ENCODE data around the gene ARL10.

Gene ARL10

DNA sequence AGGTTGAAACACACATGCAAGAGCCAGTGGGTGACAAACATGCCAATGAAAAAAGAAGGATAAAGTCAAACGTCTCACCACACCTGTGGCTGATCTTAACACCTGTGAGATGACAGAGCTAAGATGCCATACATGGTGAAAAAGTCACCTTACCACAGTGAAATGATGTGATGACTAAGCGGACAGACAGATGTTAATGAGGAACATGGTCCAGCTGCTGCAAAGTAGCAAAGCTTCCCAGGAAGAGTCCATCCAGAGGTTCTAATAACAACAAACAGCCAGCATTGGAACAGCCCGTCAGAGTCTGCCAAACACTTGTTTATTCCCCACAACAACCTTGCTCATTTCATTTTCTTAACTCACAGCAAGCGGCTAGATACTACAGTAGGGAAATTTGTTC is 5.6 kb upstream of the ARL10 start:
- peaks cover 9% of the 10 kb centered on the region for H3F3A ChIP-seq (ENCODE audit: control insufficient read depth, insufficient read depth)
- TF ChIP-seq, protein P1, sequence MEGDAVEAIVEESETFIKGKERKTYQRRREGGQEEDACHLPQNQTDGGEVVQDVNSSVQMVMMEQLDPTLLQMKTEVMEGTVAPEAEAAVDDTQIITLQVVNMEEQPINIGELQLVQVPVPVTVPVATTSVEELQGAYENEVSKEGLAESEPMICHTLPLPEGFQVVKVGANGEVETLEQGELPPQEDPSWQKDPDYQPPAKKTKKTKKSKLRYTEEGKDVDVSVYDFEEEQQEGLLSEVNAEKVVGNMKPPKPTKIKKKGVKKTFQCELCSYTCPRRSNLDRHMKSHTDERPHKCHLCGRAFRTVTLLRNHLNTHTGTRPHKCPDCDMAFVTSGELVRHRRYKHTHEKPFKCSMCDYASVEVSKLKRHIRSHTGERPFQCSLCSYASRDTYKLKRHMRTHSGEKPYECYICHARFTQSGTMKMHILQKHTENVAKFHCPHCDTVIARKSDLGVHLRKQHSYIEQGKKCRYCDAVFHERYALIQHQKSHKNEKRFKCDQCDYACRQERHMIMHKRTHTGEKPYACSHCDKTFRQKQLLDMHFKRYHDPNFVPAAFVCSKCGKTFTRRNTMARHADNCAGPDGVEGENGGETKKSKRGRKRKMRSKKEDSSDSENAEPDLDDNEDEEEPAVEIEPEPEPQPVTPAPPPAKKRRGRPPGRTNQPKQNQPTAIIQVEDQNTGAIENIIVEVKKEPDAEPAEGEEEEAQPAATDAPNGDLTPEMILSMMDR (IDR thresholded peaks at IDR 0.05; ENCODE audit: low read depth, low read length, poor library complexity, severe bottlenecking): no peak
- TF ChIP-seq EZH2phosphoT487 (IDR thresholded peaks at IDR 0.05; ENCODE audit: borderline replicate concordance, low read length): no peak
- peak overlapping the region; percentile 11 for H3K4me3 ChIP-seq (ENCODE audit: low read length)
- H3K4me2 ChIP-seq (ENCODE audit: low read length): peak overlapping the region; percentile 86
- 0 out of 2 replicates have a peak, but pooled peaks cover under 1% of the 10 kb centered on the region for H3K27me3 ChIP-seq (ENCODE audit: control insufficient read depth, low read length)
- H3K9me2 ChIP-seq (replicated peaks; ENCODE audit: control insufficient read depth, low read length): no peaks in the 10 kb centered on the region
- peaks cover 61% of the 10 kb centered on the region for H3K79me2 ChIP-seq (ENCODE audit: control insufficient read depth, low read length)
- H3K27ac ChIP-seq (ENCODE audit: low read depth, low read length): no peak overlapping the region
- peaks cover 39% of the 10 kb centered on the region for H3K36me3 ChIP-seq (ENCODE audit: control insufficient read depth, low read length)
- H3K9me3 ChIP-seq (ENCODE audit: control insufficient read depth, insufficient read depth, low read length): no peaks in the 10 kb centered on the region
- peaks cover 7% of the 10 kb centered on the region; the same call in 1 of the 2 replicates for H4K20me1 ChIP-seq (ENCODE audit: control insufficient read depth, insufficient read depth, low read depth, low read length)
- peaks cover 22% of the 10 kb centered on the region for H3K4me1 ChIP-seq (ENCODE audit: control insufficient read depth, low read length)

DNA sequence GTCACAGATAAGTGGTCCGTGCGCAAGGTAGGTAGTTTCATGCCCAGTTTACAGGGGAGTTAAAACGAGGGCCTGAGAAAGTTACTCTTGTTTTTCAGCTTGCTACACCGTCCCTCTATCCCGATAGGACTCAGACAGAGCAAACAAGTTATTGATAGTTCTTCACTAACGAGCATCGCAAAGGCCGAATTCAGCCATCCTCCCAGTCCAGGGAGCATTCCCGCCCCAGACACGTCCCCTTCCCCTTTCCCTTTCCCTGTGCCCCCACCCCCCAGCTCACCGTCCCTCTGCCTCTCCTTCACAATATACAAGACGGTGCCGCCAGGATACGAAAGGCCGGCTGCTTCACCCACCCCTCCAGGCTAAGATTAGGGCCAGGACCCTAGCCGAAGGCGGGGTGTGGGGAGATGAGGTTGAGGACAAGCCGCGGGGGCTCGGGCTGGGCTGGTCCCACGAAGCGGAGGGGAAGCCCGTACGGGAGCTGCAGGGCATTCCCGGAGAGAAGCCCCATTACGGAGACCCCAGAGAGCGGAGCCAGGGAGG is 4.3 kb upstream of the ARL10 start:
- peaks cover 32% of the 10 kb centered on the region for H3K36me3 ChIP-seq (ENCODE audit: control insufficient read depth, low read length)
- no peaks in the 10 kb centered on the region for H3K9me3 ChIP-seq (ENCODE audit: control insufficient read depth, insufficient read depth, low read length)
- H3K79me2 ChIP-seq (ENCODE audit: control insufficient read depth, low read length): peaks cover 49% of the 10 kb centered on the region
- peak overlapping the region; percentile 52 for H3K27ac ChIP-seq (ENCODE audit: low read depth, low read length)
- H3K4me3 ChIP-seq (ENCODE audit: low read length): peak overlapping the region; percentile 93
- peaks cover 31% of the 10 kb centered on the region for H3K4me1 ChIP-seq (ENCODE audit: control insufficient read depth, low read length)
- TF ChIP-seq, protein P1 (IDR thresholded peaks at IDR 0.05; ENCODE audit: low read depth, low read length, poor library complexity, severe bottlenecking): no peak
- TF ChIP-seq EZH2phosphoT487 (IDR thresholded peaks at IDR 0.05; ENCODE audit: borderline replicate concordance, low read length): no peak
- H3F3A ChIP-seq (ENCODE audit: control insufficient read depth, insufficient read depth): peaks cover 9% of the 10 kb centered on the region
- H4K20me1 ChIP-seq (ENCODE audit: control insufficient read depth, insufficient read depth, low read depth, low read length): peaks cover 7% of the 10 kb centered on the region; the same call in 1 of the 2 replicates
- no peaks in the 10 kb centered on the region for H3K9me2 ChIP-seq (replicated peaks; ENCODE audit: control insufficient read depth, low read length)
- H3K27me3 ChIP-seq (ENCODE audit: control insufficient read depth, low read length): 0 out of 2 replicates have a peak, but pooled peaks cover 3% of the 10 kb centered on the region
- peak overlapping the region; percentile 86 for H3K4me2 ChIP-seq (ENCODE audit: low read length)

DNA sequence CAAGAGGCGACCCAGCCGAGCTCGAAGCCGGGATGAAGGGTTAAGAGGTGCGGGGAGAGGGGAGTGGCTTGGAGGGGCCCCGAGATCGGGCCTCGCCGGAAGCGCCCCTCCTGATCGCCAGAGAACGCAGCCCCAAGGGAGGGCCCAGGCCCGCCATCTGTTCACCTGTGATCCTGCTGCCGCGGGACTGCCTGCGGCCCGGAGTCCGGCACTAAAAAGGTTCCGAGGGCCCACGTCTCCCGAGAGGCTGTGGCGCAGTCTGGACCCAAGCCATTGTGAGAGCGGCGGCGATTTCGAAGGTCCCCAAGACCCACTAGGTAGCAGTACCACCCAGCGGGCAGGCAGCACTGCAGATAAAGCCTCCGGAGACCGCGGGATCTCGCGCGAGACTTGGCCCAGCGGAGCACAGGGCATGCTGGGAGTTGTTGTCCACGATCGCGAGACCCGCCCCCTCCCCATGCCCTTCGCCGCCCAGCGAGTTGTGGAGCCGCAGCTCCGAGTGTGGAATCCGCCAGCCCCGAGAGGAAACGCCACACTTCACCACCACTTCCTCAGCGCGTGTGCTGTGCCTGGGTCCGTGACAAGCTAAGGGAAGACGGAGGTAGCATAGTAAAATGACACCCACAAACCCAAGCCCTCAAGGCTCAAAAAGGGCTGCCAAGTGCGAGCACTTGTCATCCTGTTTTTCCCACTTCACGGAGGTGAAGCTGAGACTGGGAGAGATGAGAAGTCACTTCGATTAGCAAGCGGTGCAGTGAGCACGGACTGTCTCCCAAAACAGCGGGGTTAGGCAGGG is 3.7 kb upstream of the ARL10 start, which contains the start of gene KIAA1191:
KIAA1191 (minus strand) TSS at position 328 of the 796 bp plus-strand sequence. CDS start 2,256 bp downstream, outside the sequence.
- TF ChIP-seq, protein P1 (IDR thresholded peaks at IDR 0.05; ENCODE audit: low read depth, low read length, poor library complexity, severe bottlenecking): peak; percentile 32
- no peak for TF ChIP-seq EZH2phosphoT487 (IDR thresholded peaks at IDR 0.05; ENCODE audit: borderline replicate concordance, low read length)
- H3K27ac ChIP-seq (ENCODE audit: low read depth, low read length): peak within 1 kb of the TSS; percentile 52
- peaks cover 42% of the 10 kb centered on the region for H3K79me2 ChIP-seq (ENCODE audit: control insufficient read depth, low read length)
- H3K27me3 ChIP-seq (ENCODE audit: control insufficient read depth, low read length): 0 out of 2 replicates have a peak, but pooled peaks cover 3% of the 10 kb centered on the region
- H3K9me2 ChIP-seq (replicated peaks; ENCODE audit: control insufficient read depth, low read length): no peaks in the 10 kb centered on the region
- no peaks in the 10 kb centered on the region for H3K9me3 ChIP-seq (ENCODE audit: control insufficient read depth, insufficient read depth, low read length)
- H4K20me1 ChIP-seq (ENCODE audit: control insufficient read depth, insufficient read depth, low read depth, low read length): peaks cover 7% of the 10 kb centered on the region; the same call in 1 of the 2 replicates
- H3K4me1 ChIP-seq (ENCODE audit: control insufficient read depth, low read length): peaks cover 35% of the 10 kb centered on the region
- peak within 1 kb of the TSS; percentile 93 for H3K4me3 ChIP-seq (ENCODE audit: low read length)
- H3K4me2 ChIP-seq (ENCODE audit: low read length): peak within 1 kb of the TSS; percentile 86
- peaks cover 9% of the 10 kb centered on the region for H3F3A ChIP-seq (ENCODE audit: control insufficient read depth, insufficient read depth)
- peaks cover 25% of the 10 kb centered on the region for H3K36me3 ChIP-seq (ENCODE audit: control insufficient read depth, low read length)

Measured in DOHH2 (cell line).